ENCODE results near the gene KANSL1. TPM values are rescaled to one million over a fixed set of nuclear protein-coding genes. Genes with fewer than 3 reads are reported as not detected.

KANSL1 gene
- total RNA-seq, 1 experiment from 2014 or later = 55.5 TPM

DNA sequence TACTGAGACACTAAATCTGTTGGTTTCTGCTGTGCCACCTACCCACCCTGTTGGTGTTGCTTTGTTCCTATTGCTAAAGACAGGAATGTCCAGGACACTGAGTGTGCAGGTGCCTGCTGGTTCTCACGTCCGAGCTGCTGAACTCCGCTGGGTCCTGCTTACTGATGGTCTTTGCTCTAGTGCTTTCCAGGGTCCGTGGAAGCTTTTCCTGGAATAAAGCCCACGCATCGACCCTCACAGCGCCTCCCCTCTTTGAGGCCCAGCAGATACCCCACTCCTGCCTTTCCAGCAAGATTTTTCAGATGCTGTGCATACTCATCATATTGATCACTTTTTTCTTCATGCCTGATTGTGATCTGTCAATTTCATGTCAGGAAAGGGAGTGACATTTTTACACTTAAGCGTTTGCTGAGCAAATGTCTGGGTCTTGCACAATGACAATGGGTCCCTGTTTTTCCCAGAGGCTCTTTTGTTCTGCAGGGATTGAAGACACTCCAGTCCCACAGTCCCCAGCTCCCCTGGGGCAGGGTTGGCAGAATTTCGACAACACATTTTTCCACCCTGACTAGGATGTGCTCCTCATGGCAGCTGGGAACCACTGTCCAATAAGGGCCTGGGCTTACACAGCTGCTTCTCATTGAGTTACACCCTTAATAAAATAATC is 179.6 kb downstream of the KANSL1 start:
- H3K4me1 ChIP-seq (ENCODE audit: control insufficient read depth, insufficient read depth, low read length) = no peaks in the 10 kb centered on the region
- BruUV-seq (replicated peaks) = no TSS peak
- H3K9me3 ChIP-seq (ENCODE audit: control insufficient read depth, insufficient read depth, low read depth, low read length) = no peaks in the 10 kb centered on the region
- DNase-seq (ENCODE audit: low read depth, low spot score) (no peak), ATAC-seq (no peak)
- TF ChIP-seq, protein P1, sequence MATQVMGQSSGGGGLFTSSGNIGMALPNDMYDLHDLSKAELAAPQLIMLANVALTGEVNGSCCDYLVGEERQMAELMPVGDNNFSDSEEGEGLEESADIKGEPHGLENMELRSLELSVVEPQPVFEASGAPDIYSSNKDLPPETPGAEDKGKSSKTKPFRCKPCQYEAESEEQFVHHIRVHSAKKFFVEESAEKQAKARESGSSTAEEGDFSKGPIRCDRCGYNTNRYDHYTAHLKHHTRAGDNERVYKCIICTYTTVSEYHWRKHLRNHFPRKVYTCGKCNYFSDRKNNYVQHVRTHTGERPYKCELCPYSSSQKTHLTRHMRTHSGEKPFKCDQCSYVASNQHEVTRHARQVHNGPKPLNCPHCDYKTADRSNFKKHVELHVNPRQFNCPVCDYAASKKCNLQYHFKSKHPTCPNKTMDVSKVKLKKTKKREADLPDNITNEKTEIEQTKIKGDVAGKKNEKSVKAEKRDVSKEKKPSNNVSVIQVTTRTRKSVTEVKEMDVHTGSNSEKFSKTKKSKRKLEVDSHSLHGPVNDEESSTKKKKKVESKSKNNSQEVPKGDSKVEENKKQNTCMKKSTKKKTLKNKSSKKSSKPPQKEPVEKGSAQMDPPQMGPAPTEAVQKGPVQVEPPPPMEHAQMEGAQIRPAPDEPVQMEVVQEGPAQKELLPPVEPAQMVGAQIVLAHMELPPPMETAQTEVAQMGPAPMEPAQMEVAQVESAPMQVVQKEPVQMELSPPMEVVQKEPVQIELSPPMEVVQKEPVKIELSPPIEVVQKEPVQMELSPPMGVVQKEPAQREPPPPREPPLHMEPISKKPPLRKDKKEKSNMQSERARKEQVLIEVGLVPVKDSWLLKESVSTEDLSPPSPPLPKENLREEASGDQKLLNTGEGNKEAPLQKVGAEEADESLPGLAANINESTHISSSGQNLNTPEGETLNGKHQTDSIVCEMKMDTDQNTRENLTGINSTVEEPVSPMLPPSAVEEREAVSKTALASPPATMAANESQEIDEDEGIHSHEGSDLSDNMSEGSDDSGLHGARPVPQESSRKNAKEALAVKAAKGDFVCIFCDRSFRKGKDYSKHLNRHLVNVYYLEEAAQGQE (IDR thresholded peaks at IDR 0.05; ENCODE audit: insufficient read depth in 1 of 2, low read depth in 2 of 2, low read length in 1 of 2) = no peak
- TF ChIP-seq, protein P2, sequence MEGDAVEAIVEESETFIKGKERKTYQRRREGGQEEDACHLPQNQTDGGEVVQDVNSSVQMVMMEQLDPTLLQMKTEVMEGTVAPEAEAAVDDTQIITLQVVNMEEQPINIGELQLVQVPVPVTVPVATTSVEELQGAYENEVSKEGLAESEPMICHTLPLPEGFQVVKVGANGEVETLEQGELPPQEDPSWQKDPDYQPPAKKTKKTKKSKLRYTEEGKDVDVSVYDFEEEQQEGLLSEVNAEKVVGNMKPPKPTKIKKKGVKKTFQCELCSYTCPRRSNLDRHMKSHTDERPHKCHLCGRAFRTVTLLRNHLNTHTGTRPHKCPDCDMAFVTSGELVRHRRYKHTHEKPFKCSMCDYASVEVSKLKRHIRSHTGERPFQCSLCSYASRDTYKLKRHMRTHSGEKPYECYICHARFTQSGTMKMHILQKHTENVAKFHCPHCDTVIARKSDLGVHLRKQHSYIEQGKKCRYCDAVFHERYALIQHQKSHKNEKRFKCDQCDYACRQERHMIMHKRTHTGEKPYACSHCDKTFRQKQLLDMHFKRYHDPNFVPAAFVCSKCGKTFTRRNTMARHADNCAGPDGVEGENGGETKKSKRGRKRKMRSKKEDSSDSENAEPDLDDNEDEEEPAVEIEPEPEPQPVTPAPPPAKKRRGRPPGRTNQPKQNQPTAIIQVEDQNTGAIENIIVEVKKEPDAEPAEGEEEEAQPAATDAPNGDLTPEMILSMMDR (IDR thresholded peaks at IDR 0.05) = no peak
- no peak for TF ChIP-seq SIN3A (IDR thresholded peaks at IDR 0.05; ENCODE audit: borderline replicate concordance, insufficient read depth, low read depth, low read length)
- no peak for TF ChIP-seq POLR2AphosphoS5 (IDR thresholded peaks at IDR 0.05; ENCODE audit: low read depth, low read length)
- TF ChIP-seq TCF7L2 (IDR thresholded peaks at IDR 0.05; ENCODE audit: low read depth, low read length) = no peak
- ChIA-PET POLR2A (no interaction called here), CTCF (no interaction called here)
- H3K27me3 ChIP-seq (ENCODE audit: control insufficient read depth, insufficient read depth, low read length) = no peaks in the 10 kb centered on the region
- intact Hi-C loops (cut with micrococcal nuclease; ENCODE audit: unreplicated experiment) (no loop called here), in situ Hi-C loops (cut with HindIII; ENCODE audit: low pct_unique_long_range_greater_than_20kb, low sequenced_read_pairs) (no loop called here)
- H3K27ac ChIP-seq (ENCODE audit: low read length) = no peak overlapping the region
- H3K4me3 ChIP-seq (ENCODE audit: low read depth in 2 of 2, low read length in 2 of 2) = no peak overlapping the region
- no peaks in the 10 kb centered on the region for H3K36me3 ChIP-seq (ENCODE audit: control insufficient read depth, insufficient read depth, low read length)

DNA sequence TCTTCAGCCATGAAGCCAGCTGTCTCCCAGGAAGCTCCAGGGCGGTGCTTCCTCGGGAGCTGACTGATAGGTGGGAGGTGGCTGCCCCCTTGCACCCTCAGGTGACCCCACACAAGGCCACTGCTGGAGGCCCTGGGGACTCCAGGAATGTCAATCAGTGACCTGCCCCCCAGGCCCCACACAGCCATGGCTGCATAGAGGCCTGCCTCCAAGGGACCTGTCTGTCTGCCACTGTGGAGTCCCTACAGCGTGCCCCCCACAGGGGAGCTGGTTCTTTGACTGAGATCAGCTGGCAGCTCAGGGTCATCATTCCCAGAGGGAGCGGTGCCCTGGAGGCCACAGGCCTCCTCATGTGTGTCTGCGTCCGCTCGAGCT is 180.1 kb downstream of the KANSL1 start:
- no TSS peak for BruUV-seq (replicated peaks)
- no peak for DNase-seq (ENCODE audit: low read depth, low spot score)
- Histone ChIP-seq H3K4me1 (ENCODE audit: control insufficient read depth, insufficient read depth, low read length) (no peaks in the 10 kb centered on the region), H3K27me3 (ENCODE audit: control insufficient read depth, insufficient read depth, low read length) (no peaks in the 10 kb centered on the region), H3K9me3 (ENCODE audit: control insufficient read depth, insufficient read depth, low read depth, low read length) (no peaks in the 10 kb centered on the region), H3K36me3 (ENCODE audit: control insufficient read depth, insufficient read depth, low read length) (no peaks in the 10 kb centered on the region), H3K27ac (ENCODE audit: low read length) (no peak overlapping the region), H3K4me3 (ENCODE audit: low read depth in 2 of 2, low read length in 2 of 2) (no peak overlapping the region)
- ChIA-PET POLR2A (no interaction called here), CTCF (no interaction called here)
- ATAC-seq = no peak
- intact Hi-C loops (cut with micrococcal nuclease; ENCODE audit: unreplicated experiment) (no loop called here), in situ Hi-C loops (cut with HindIII; ENCODE audit: low pct_unique_long_range_greater_than_20kb, low sequenced_read_pairs) (no loop called here)
- TF ChIP-seq, protein P2 (IDR thresholded peaks at IDR 0.05) = no peak
- TF ChIP-seq, protein P1 (IDR thresholded peaks at IDR 0.05; ENCODE audit: insufficient read depth in 1 of 2, low read depth in 2 of 2, low read length in 1 of 2) = no peak
- TF ChIP-seq SIN3A (IDR thresholded peaks at IDR 0.05; ENCODE audit: borderline replicate concordance, insufficient read depth, low read depth, low read length) = no peak
- no peak for TF ChIP-seq TCF7L2 (IDR thresholded peaks at IDR 0.05; ENCODE audit: low read depth, low read length)
- TF ChIP-seq POLR2AphosphoS5 (IDR thresholded peaks at IDR 0.05; ENCODE audit: low read depth, low read length) = no peak
